Inferior parietal cortex (tissue), 1 donor: ENCODE measurements around the gene TACC3.
A peak's percentile ranks its signal among the peaks of the same experiment; 100 is the strongest.

Experiments used
- DNase-seq: peaks from one replicate; pipeline ENCODE4 v3.0.0-alpha.2; 2016; ENCODE audit errors: extremely low spot score

TACC3 gene

DNA sequence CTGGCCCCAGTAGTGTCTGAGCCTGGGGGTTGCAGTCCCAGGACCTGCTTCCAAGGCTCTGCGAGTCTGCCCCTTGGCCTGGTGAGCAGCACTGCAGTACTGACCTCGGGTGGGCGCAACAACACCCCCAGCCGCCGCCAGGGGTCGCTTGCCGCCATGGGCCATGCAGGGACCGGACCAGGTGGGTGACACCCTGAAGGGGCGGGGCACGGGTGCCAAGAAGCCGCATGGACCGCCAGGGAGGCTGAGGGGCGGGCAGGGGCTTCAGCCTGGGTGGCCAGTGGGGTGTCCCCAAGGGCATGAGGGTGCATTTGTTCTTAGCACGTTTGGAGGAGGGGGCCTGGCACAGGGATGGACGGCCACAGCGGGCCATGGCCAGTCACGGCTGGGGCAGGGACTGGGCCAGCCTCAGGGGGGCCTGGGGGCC lies 25.0 kb downstream of the TACC3 start:
- peak; percentile 47 for DNase-seq

DNA sequence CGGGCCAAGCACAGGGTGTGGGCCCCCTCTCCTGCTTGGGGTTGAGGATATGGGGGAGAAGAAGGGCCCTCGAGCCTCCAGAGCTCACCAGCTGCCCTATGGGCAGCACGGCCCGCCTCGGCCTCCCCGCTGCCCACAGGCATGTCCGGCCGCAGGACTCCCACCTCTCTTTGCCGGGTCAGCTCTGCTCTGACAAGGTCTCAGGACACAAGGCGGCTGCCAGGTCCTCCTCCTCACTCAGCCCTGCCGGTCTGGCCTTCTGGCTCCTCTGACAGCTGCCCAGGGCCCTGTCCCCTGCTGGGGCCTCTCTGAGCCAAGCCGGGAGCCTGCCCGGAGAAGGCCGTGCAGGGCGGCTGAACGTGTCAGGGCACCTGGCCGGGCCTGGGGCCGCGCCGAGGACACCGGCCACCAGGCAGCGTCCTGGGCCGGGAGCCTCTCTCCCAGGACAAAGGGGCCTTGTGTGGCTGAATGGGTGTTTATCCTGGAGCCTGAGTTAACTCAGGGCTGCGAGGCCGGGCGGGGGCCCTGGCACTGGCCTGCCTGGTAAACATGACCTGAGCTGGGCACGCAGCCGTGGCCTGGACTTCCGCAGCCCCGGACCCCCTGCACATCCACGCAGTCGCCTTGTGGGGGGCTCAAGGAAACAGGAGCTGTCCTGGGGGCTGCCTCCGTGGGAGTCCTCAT lies 25.7 kb downstream of the TACC3 start:
- DNase-seq: no peak

DNA sequence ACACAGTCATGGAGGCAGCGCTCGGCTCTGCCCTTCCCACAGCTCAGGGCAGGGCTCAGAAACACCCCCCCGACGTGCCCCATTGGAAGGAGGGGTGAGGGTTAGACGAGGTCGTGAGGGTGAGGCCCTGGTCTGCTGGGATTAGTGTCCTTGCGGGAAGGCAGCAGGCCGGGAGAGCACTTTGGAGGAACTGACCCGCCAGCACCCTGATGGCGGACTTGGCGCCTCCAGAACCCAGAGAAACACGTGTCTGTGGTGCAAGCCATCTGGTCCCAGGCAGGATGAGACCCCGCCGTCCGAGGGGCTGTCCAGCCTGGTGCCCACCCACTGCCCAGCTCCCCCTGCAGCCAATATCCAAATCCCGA lies 26.3 kb downstream of the TACC3 start:
- no peak for DNase-seq

DNA sequence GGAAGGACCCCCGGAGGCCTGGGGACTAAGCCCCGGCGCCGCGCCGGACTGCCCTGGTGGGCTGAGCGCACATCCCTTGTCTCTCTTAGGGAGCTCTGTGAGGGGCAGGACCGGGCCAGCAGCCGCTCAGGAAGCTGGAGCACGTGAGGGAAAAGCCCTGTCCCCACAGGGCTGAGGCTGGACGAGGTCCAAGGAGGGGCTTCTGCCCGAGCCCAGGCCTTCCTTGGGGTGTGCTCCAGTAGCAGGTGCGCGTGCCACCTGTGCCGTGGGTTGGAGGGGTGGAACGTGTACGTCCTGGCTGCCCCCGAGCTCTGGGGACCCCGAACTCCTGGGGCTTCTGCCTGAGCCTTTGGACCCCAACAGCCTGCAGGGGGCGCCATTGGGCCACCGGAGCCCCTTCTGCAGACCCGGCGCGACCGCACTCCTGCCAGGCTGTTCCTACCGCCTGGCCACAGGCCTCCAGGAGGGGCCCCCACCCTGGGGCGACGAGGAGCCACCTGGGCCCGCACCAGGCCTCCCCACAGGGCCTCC lies 27.2 kb downstream of the TACC3 start:
- peak; percentile 46 for DNase-seq

GRCh38 chr4:1749370-1749769 lies 28.0 kb downstream of the TACC3 start:
- no peak for DNase-seq

DNA sequence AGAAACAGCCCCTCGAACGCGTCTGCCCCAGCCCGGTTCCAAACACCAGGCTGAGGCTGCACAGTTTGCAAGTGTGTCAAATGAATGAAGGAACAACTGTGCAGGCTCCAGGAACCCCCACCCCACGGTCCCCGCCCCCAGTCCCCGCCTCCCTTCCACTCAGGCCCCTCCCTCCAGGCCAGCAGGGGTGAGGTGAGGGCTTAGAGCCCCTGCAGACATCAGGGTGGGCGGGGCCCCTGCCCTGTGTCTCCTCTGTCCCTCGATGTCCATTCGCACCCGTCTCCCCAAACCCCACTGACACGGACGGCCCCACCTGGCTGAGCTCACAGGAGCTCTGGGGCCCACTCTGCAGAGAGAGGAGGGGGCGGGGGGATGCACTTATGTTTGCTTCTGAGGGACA lies 28.5 kb downstream of the TACC3 start:
- DNase-seq: no peak

GRCh38 chr4:1750381-1751154 lies 29.2 kb downstream of the TACC3 start:
- no peak for DNase-seq

GRCh38 chr4:1751155-1751918 lies 30.0 kb downstream of the TACC3 start:
- no peak for DNase-seq

DNA sequence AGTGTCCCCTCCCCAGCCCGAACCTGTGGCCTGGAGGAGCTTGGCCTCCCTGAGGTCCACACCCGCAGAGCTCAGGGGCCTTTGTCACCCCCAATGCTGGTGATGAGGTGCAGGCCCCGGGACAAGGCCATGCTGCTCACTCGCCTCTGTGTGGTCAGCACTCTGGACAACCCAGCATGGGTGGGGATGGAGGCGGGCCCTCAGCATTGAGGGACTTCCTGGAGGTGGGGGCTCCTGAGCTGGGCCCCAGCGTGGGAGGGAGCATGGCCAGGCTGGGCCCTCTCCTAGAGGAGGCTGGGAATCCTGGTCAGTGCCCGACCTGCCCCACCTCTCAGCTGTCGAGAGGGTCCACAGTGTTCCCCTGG lies 30.6 kb downstream of the TACC3 start:
- no peak for DNase-seq

GRCh38 chr4:1752284-1753041 lies 31.1 kb downstream of the TACC3 start:
- no peak for DNase-seq

DNA sequence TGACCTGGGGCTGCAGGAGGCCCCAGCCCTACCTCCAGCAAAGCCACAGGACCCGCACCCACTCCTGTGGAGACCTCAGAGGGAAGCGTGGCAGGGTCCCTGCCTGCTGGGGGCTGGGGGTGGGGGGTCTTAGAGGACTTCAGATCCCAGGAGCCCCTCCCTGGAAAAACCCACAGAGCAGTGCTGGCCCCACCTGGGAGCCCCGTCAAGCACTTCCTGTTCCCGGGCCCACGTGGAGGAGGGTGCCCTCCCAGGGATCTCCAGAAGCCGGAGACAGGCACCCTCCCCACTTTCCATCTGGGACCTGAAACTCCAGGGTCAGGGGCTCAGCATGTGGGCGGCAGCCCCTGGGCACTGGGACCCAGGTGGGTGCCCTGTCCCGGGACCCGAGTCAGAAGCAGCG lies 32.0 kb downstream of the TACC3 start:
- no peak for DNase-seq

DNA sequence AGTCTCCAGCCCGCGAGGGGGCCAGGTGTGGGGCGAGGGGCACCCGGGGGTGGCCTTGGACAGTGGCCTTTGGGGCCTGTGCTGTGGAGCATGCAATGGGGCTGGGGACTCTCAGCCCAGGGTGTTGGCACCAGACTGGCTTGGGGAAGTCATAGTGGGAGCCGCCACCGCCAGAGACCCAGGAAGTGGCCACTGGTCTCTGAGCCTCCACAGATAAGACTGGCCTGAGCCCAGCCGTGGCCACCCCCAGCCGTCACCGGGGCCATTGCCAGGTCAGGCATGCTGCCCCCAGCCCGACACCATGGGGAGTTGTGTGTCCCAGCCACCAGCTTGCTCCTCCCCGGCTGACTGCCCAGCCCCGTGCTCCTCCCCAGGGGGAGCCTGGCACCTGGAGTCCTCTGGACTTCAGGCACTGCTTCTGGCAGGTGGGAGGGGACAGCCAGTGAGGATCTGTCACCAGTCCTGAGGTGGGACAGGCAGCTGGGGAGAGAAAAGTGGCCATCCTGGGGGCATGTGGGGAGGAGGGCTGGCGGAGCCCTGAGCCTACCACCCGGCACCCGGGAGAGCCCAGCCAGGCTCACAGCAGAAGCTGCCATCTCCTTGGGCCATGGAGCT lies 32.5 kb downstream of the TACC3 start:
- DNase-seq: no peak

DNA sequence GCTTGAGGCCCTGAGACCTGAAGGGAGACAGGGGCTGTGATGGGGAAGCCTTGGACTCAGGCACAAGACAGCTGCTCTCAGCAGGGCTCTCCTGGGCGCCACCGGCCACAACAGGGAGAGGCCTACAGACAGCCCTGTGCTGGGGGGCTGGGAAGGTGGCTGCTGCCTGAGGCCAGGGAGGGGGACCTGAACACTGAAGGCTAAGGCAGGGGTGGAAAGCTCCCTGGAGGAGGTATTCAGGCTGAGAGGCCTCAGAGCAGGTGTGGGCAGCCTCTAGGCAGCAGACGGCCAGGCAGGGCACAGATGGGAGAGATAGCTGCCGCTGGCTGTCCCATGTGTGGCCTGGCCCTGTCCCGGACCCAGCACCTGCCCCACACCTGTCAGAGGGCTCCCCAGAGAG lies 33.0 kb downstream of the TACC3 start:
- DNase-seq: no peak

DNA sequence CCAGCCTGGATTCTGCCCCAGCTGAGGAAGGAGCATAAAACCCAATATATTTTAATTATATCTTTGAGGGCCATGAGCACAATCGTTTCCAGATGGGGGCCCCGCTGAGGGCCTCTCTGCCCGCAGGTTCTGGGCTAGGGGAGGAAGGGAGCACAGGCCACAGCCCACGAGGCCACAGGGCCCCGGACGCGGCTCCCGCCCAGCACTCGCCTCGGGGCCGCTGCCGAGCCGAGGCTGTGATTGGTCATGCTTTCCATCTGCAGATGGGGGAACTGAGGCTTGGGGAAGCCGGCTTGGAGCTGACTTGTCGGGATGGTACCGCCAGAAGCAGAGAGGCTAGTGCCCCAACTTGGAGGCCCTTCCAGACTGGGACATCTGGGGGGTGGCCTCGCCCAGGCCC lies 34.0 kb downstream of the TACC3 start:
- DNase-seq: no peak

DNA sequence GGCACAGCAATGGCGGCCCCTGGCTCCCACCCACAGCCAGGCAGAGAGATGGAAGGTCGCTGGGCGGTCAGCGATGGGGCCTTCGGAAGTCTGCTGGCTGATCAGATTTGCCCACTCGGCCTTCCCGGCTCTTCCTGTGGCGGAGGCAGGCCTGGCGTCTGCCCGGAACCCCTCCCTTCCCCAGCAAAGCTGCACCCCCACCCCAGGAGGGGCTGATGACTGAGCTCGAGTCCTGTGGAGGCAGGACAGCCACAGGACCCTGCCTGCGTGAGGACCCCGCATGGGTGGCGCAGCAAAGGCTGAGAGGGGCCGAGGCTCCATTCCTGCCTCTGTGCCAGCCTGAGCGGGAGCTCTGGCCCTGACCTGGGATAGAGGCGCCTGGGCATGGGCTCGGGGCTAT lies 34.8 kb downstream of the TACC3 start:
- no peak for DNase-seq

- no peak for DNase-seq
Observed at GRCh38 chr4:1756893-1757779, 35.8 kb downstream of the TACC3 start.

DNA sequence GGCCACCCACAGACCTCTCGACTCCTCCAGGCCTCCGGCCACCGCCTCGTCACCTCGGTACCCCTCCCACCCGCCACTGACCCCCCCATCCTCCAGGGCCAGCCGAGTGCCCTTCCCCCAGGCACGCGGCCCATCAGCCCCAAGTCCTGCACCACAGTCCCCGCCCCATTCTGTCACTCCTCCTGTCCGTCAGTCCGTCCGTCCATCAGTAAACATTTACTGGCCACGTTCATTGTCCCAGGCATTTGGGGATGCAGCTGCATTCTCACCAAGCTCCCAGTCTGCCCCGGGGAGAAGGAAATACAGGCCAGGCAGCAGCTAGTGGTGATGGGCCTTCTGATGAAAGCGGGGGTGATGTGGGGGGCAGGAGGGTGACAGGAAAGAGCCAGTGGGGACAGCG lies 36.5 kb downstream of the TACC3 start:
- no peak for DNase-seq

DNA sequence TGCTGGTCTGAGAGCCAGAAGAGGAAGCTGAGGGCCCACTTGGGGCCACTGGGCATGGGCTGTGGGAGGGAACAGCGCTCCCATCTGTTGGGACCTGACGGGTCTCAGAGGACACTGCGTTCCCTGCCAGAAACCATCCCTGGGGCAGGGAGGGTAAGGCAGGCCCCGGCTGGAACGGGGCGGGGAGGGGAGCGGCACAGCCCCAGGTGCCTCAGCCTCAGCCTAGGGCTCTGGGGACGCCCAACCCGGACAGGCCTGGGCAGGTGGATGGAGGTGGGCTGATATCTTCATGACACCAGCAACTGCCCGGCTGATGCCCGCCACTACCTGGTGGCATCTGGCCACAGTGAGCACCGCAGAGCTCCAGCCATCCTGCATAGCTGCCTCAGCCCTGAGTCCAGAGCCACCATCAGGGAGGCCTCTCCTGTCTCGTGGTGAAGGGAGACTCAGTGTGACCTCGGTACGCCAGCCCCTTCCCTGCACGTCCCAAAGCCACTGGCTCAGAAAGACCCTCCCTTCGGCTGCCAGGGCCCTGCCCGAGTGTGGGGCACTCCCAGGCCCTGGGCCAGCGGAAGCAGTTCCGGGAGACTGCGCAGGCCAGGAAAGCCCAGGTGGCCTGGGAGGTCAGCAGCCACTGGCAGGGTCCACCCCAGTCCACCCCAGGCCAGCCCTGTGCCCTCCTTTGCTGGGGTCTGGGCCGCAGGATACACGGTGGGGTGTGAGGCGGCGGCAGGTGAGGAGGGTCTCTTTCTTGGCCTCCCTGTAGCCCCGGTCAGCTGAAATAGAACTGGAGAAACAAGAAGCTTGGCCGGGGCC lies 37.2 kb downstream of the TACC3 start:
- no peak for DNase-seq

DNA sequence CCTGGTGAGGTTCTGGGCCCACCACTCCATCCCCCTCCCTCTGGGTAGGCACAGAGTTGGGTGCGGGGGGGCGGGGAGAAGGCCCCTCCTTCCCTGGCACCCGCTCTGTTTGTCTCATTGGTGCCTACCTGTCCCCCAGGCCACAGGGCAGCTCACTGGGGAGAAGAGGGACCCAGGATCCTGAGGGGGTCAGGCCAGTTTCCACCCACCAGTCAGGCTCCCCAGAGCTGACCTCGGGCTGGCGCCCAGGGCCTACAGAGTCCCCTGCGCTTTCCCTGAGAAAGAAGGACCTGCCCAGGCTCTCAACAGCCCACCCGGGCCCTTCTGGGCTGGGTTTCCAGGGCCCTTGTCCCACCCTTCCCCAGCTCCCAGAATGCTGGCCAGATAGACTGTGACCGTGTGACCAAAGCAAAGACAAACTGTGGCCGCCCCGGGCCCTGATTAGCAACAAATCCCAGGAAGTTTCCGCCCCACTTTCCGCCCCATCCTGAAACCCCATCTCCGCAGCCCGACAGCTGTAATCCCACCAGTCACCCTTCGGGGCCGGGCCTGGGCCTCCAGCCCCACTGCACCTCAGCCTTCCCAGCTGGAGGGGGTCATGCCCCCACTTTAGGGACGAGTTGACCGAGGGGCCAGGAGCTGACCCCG lies 38.0 kb downstream of the TACC3 start:
- DNase-seq: no peak
